Measurements from ENCODE around the gene ARSA.
"Not testable (repeated sequence)": the region's sequence is repeated elsewhere in the genome, so short reads cannot be mapped to it uniquely, and the experiment has no call there.

The ARSA gene

DNA sequence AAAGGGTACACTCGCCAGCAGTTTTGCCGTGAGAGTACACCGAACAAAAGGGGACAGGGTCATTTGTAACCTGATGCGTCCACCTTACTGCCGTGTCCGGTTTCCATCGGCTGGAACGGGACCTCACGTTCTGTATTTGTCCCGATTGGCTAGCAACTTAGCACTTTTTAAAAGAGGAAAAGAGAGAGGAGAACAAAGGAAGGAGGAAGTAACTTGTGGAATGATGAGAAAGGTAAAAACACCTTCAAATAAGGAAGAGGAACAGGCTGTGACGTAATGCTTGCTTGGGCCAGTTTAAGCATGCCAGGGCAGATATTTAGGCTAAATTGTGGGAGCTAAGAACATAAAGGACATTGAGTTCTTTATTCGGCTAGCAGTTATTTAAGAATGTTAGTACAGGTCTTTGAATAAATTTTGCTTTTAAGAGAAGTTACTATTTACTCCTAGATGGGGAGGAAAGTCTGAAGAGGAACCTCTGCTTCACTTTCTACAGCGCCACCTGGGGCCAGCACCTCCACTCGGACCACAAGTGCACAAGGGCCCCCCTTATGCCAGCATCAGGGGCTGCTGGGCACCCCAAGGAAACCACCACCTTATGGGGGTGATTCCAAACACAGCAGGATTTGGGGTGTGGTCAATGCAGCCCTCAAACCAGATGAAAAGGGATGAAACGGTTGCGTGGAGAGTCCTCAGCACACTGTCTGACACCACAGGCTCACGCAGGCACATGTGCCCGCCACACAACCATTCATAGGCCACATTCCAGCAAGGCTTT, 5.8 kb downstream of the ARSA start:
- DNase-seq (ENCODE audit: low spot score): peak; percentile 33

DNA sequence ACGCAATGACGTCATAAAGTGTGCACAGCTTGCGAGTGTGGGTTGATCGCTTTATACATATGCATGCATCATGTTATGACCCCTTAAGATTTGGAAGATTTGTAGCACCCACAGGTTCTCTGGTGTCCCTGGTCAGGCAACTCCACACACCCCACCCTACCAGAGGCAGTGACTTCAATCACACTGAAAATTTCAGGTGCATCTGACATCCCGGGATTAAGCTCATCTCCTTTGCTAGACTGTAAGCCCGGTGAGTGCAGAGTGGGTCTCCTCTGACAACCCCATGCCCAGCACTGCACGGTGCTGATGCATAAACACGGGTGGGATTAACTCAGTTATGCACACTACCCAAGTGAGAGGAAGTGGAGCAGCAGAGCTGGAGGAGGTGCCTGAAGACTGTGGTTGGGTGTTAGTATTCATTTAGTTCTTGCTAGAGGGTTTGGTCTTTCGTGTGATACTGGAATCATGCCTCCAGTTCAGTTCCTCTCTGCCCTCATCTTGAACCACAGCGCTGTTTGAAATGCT, 6.5 kb downstream of the ARSA start:
- peak; percentile 56 for DNase-seq (ENCODE audit: low spot score)

DNA sequence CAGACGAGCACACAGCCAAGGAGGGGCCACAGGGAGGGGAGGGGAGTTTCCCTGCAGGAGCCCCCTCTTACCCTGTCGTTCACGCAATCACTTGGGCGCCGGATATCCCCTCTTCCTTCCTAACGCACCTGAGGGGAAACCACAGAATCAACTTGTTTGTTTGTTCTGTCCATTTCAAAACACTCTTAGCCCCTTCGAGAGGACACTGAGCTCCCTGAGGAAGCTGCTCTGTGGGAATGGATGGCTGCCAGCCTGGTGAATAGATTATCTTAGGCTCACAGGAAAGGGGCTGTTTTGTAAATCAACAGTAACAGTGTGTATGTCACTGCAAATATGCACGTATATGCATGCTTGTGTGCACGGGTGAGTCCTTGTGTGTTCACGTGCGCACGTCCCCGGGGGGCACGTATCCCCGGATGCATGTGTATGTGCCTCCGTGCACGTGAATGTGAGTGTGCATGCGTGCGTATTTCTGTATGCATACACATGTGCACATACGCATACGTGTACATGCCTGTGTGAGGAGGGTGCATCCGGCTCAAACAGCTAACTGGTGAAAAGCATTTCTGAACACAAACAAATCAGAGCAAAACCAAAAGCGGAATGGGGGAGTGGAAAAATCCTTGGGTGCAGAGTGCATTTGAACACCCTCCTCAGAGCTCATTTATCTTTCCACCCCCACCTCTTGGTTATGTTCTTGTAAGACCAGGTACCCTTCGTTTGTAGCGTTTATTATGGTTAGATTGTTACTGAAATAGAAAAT, 7.2 kb downstream of the ARSA start:
- DNase-seq (ENCODE audit: low spot score): peak; percentile 53

DNA sequence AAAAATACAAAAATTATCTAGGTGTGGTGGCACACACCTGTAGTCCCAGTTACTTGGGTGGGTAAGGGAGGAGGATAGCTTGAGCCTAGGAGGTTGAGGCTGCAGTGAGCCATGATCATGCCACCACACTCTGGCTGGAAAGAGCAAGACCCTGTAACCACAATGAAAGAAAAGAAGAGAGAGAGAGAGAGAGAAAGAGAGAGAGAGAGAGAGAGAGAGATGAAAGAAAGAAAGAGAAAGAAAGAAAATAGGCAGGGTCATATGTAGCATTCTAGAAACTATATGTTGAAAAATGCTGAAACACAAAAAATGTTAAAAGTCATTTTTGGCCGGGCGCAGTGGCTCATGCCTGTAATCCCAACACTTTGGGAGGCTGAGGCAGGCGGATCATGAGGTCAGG, 13.7 kb downstream of the ARSA start:
- not testable (repeated sequence) for DNase-seq (ENCODE audit: low spot score)

DNA sequence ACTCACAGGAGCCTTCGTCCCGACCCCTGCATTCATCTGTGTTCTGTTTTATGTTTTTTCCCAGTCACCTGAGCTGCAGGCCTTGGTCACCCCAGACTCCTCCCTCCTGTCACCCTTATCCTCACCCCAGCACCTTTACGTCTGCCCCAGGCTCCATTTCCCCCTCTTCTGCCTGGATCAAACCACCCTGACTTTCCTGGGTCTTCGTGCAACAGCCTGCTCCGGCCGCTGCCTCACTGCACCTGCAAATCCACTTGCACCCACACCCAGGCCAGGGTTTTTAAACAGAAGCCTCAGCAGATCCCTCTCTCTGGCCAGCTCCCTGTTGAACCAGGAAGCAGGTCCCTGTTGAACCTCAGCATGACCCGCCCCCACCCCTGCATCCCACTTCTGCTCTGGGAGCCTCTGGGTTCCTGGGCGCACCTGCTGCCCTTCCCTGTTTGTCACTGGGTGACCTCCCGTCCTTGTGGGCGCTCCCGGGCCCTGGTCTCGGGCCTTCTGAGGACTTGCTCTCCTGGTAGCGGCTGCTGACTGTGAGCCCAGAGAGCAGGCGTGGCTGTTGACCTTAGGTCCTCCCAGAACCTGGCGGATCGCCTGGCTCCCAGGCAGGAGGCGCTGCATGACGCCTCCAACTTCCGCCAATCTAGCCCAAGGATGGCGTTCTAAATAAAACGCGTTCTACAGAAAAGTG, 14.5 kb downstream of the ARSA start:
- no peak for DNase-seq (ENCODE audit: low spot score)

DNA sequence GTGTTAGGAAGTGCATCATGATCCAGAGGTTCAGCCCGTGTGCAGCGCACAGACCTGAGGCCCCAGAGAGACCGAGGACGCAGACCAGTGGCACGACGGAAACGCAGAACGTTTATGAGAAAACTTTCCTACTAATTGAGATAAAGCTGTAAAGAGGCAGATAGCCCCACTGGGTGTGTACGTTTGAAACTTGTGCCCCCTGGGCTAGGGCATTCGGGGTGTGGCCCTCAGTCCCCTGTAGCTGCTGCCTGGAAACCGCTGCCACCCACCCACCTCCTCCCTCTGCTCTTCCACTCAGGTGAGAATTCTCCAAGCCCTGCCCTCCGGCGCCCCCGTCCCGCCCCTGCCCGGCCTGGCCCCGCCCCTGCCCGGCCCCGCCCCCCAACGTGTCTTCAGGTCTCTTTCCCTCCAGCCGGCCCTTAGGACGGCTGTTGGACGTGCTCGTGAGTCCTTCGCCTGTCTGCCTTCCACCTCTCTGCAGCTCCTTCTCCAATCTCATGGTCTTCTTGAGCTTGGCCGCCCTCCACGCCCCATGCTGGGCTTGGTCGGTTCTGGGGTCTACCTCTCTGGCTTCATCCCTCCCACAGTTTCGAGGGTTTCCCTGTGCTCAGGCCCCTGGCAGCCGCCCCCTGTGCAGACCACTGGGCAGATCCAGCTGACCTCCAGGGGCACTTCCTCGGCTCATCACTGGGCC, 15.3 kb downstream of the ARSA start:
- no peak for DNase-seq (ENCODE audit: low spot score)

DNA sequence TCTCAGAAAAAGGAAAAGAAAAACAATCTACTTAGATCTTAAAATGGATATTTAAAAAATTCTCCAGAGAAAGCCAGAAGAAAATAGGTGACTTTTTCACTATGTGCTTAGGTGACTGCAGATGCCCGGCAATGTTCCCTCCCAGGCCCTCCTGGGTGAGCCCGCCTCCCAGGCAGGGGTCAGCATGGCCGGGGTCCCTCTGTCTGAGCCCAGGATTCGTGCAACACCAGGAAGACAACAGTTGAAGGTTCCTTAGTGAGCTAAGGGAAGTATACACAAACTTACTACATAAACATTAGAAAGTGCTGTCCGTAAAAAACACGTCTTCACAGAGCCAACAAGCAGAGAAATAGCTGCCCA, 15.8 kb downstream of the ARSA start:
- no peak for DNase-seq (ENCODE audit: low spot score)

DNA sequence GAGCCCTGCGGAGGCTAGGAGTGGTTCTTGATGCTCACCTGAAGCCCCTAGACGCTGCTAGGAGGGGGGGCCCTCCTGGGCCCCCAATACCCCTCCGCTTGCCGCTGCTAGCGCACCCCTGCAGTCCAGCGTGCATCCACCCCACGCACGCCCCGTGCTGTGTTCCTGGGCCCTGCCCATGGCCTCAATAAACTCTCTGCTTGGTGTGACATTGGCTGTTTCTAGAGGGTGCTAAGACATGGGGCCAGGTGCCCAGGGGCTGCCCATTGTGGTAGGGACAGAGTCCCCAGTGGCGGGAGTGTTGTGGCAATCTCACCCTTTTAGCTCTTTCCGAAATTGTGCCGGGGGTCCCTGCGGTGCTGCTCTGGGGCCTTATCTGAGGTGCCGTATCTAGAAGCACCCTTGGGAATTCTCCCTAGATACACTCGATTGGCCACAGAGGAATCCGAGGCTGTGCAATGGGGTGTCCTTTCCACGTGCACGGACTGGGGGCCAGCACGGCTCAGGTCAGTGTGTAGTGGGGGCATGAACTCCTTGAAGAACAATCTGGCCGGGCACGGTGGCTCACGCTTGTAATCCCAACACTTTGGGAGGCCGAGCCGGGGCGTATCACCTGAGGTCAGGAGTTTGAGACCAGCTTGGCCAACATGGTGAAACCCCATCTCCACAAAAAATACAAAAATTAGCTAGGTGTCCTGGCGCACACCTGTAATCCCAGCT, 16.5 kb downstream of the ARSA start:
- no peak for DNase-seq (ENCODE audit: low spot score)

DNA sequence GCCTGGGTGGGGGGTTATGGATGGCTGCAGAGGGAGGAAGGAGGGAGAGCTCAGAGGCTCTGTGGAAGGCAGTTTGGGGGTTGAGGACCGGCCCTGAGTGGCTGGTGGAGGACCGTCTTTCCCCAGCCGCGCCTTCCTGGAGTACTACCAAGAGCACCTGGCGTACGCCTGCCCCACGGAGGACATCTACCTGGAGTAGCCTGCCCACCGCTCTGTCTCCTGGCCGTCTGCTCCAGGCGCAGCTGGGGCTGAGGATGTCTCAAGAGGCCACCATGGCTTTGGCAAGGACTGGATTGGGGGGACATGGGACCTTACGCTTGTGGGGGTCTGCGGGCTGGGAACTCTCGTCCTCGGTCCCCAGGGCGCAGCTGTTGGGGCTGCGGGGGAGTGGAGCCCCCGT, 17.4 kb downstream of the ARSA start:
- no peak for DNase-seq (ENCODE audit: low spot score)

DNA sequence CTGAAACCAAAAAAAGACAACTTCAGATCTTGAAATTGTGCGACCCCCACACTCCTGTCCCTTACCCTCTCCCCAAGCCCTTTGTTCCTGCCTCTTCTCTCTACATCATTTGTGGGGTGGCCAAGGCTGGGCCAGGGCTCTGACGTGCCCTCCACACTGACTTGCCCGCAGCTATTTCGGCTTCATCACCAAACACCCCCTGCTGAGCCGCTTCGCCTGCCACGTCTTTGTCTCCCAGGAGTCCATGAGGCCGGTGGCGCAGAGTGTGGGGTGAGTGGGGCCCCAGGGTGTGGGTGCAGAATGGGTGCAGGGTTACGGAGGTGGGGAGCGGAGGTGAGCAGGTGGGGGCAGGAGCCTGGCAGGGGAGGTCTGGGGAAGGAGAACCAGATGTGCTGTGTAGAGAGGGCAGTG, 17.9 kb downstream of the ARSA start:
- no peak for DNase-seq (ENCODE audit: low spot score)

DNA sequence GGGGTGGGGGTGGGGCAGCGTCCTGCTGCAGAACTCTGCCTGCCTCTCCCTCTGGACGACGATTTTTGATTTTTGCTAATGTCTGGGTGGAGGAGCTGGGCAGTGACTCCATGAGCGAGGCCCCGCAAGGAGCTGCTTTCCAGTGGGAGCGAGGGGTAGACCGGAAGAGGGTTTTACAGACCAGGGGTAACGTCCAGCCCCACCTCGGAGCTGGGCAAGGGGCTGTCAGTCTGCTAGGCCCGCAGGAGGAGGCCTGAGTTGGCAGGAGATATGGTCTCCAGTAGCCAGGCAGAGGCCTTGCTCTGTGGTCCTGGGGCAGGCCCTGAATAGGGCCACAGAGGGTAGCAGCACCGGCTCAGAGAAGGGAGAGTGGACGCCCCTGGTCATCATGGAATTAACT, 18.4 kb downstream of the ARSA start:
- DNase-seq (ENCODE audit: low spot score): no peak

DNA sequence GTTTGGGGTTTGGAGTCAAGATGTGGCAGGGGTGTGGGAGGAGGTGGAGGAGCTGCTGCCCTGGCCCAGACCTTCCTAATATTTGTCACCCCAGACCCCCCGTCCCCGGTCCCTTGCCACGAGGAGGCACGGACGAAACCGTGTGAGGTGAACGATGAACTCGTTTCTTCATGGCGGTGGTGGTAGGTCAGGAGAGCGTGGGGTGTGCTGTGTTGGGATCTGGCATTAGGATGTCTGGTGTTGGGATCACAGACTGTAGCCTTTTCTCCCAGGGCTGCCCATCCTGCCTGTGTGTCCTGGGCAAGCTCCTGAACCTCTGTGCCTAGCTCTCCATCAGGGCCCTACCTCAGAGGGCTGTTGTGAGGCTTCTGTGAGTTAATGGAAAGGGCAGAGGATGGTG, 19.0 kb downstream of the ARSA start:
- no peak for DNase-seq (ENCODE audit: low spot score)

DNA sequence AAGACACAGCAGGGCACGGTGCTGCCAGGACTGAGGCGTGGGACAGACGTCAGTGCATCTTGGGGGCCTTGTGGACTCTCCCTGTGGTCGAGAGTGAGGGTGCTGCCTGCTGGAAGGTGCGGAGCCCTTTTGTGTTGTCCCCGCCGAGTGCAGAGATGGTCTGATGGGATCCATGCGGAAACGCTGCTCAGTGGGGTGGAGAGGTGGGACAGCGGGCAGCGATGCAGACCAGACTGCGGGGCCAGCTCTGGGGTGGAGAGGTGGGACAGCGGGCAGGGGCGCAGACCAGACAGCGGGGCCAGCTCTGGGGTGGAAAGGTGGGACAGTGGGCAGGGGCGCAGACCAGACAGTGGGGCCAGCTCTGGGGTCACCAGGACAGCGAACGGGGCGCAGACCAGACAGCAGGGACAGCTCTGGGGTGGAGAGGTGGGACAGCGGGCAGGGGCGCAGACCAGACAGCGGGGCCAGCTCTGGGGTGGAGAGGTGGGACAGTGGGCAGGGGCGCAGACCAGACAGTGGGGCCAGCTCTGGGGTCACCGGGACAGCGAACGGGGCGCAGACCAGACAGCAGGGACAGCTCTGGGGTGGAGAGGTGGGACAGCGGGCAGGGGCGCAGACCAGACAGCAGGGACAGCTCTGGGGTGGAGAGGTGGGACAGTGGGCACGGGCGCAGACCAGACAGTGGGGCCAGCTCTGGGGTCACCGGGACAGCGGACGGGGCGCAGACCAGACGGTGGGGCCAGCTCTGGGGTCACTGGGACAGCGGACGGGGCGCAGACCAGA, 19.7 kb downstream of the ARSA start:
- not testable (repeated sequence) for DNase-seq (ENCODE audit: low spot score)

DNA sequence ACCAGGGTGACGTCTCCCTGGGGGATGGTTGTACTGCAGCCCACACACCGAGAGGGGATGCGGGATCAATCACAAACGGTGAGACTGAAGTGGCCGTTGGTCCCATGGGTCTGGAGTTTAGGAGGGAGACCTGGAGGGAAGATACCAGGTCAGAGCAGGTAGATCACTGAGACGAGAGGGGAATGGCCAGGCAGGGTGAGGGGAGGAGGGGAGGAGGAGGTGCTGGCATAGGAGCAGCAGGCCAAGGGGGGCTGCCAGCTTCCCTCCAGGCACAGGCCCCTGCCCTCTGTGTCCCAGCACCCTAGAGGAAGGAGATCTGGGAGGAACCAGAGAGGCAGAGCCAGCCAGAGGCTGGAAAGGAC, 20.3 kb downstream of the ARSA start:
- DNase-seq (ENCODE audit: low spot score): no peak

DNA sequence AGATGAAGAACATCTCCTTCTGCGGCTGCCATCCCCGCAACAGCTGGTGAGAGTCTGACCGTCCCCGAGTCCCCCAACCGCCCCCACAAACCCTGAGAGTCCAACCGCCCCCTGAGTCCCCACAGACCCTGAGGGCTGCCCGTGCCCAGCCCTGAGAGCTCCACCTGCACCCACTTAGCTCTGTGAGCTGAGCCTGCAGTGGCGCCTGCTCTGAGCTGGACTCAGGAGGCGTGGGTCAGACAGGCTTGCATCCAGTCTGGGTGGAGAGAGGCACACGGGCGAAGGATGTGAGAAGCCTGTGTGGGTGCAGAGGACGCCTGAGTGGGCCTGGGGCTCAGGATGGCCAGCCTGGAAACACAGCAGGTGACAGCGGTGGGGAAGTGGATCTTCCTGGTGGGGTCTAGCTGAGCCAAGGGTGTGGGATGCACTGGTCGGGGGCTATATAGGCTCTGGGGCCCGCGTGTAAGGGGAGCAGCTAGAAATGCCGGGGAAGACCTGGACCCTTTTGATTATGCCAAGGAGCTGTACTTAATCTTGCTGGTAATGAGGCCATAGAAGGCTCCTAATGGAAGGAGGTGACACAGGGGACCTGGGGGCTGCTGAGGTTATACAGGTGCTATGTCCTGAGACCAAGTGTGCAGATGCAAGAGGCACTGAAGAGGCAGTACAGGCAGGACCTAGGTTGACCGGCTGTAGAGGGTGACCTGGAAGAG, 20.9 kb downstream of the ARSA start:
- DNase-seq (ENCODE audit: low spot score): no peak

DNA sequence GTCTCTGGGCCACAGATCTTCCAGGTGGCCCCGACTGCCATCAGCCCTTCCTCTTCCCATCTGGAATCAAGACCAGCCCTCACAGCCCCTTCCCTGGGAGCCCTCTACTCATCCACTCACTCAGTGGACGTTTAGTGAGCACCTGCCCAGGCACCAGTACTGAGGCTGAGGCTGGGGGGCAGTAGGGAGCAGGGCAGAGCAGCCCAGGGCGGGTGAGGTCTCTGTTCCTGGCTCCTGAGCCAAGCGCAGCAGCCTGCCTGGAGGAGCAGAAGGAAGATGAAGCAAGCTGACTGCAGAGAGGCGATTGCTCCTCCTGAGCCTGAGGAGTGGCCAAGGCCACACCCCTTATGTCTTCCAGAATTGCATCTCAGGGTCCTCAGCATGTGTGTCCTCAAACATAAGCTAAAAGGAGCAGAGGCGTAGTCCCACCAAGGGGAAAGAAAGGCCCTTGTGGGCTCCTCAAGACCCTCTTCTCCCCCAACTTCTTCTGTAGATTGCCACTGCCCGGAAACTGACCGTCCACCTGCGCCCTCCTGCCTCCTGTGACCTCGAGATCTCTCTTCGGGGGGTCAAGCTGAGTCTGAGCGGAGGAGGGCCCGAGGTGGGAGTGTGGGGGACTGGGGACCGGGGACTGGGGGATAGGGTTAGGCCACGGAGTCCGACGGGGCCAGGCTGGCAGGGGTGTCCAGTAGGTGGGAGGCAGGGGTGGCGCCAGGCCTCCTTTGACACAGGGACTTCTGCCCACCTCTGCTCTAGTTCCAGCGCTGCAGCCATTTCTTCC, 21.6 kb downstream of the ARSA start:
- no peak for DNase-seq (ENCODE audit: low spot score)

DNA sequence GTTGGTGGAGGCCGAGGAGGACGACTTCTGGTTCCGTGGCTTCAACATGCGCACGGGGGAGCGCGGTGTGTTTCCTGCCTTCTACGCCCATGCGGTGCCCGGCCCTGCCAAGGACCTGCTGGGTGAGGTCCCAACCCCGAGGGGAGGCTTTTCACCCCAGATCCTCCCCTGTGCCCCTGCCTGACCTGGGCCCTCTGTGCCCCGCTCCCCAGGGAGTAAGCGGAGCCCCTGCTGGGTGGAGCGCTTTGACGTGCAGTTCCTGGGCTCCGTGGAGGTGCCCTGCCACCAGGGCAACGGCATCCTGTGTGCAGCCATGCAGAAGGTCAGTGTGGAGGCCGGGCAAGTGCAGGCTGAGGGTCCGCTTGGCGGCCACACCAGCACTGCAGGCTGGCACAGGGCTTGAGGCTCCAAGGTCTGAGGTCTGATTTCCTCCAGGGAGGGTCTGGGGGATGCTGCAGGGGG, 22.3 kb downstream of the ARSA start:
- DNase-seq (ENCODE audit: low spot score): no peak

DNA sequence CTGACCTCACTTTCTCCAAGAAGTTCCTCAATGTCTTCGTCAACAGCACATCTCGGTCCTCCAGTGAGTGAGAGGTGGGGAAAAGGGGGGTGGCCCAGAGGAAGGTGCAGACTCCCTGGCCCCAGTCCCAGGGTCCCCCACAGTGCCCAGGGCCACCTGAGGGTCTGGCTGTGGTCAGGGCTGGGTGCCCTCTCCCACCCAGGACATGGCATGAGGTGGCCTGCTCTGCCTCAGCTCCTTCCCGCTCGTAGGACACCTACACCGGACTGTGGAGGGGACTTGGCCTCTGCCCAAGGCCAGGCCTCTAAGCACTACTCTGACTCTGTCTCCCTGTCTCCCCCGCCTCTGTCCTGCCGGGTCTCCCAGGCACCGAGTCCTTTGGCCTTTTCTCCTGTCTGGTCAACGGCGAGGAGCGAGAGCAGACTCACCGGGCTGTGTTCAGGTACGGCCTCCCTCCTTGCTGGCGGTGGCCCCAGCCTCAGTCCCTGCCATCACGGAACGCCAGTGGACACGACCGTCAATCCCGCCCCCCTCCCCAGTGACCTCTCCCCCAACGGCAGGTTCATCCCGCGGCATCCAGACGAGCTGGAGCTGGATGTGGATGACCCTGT, 22.8 kb downstream of the ARSA start:
- DNase-seq (ENCODE audit: low spot score): no peak
